ENCODE data around the gene TLCD4.
"Not testable (repeated sequence)": the region's sequence is repeated elsewhere in the genome, so short reads cannot be mapped to it uniquely, and the experiment has no call there.

Gene TLCD4

DNA sequence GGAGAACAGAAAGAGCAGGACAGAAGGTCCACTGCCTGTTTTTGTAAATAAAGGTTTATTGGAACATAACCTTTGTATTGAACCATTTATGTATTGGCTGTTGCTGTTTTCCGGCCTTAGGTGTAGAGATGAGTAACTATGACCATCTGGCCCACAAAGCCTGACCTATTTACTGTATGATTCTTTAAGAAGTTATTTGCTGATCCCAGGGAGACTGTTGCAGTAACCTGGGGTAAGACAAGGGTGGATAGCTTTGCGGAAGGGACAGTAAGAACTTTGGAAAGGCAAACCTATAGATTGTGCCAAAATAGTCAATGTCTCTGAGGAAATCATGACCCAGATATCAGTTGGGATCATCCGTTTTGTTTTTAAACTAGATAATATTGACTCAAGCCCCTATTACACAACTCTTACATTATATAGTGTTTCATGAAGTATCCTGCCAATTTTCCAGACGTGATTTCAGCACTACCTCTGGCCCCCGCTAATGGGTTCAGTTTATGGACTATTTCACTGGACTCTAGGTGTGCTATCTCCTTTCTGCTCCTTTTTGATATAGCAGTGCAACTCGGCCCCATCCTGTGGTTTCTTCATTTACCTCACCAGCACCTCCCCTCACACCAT lies 20.8 kb upstream of the TLCD4 start:
- DNase-seq = no peak

- no peak for DNase-seq
Observed at GRCh38 chr1:95097426-95097825, 19.7 kb upstream of the TLCD4 start.

- DNase-seq = no peak
Observed at GRCh38 chr1:95098196-95098595, 19.0 kb upstream of the TLCD4 start.

DNA sequence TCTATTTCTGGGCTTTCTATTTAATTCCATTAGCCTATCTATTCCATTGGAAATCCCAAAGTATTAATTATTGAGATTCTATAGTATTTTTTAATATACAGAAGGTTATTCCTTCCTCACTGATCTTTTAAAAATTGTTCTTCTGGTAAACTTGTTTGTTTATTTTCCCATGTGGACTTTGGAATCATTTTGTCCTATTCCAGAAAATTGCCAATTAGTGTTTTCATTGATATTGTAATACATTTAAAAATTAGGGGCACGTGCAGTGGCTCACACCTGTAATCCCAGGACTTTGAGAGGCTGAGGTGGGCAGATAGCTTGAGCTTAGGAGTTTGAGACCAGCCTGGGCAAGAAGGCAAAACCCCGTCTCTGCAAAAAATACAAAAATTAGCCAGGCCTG lies 8.4 kb upstream of the TLCD4 start:
- no peak for DNase-seq

- no peak for DNase-seq
Observed at GRCh38 chr1:95111014-95111413, 6.1 kb upstream of the TLCD4 start.

- DNase-seq = no peak
Observed at GRCh38 chr1:95113684-95114083, 3.5 kb upstream of the TLCD4 start.

DNA sequence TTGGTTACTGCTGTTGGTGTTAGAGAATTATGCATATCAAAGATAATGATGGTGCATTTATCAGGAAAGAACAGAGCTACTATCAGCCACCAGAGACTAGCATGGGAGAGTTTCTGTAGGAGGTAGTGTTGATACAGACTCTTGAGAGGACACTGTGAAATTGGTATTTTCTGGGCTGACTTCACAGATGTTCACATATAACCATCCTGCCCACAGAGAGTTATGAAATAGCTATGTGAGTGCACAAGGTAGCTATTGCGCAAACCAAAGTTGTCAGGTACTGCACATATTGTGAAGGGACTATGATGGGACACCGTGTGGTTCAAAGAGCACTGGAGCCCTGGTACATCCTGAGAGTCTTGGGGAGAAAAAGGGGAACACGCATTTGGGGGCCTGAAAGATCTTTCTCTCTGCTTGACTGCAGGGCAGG lies 1.4 kb upstream of the TLCD4 start:
- DNase-seq = no peak

DNA sequence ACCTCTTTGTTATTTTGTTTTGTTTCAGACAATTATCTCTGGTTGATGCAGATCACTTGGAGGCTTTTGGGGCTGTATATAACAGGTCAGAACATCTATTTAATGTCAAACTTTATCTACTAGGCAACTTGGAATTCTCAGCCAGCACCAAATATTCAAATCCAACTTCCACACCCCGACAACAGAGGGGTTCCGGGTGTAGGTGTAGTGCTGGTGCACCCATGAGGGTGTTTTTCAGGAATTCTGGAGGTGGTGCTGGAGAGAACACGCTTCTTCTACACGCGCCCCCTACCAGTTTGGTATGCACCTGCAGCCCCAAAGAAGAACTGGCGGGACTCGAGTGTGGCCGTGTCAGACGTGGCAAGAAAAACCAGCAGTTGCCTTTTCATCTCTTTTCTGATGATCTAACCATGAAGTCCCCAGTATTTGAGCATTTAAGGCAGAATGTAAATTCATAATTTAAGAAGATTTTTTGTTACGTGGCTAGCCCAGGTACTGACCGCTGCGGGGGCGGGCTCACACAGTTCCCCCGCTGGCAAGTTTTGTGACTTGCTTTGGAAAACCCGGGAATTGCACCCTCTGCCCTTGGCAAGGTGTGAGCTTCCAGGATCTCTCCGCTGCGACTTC lies 462 bp upstream of the TLCD4 start:
- peak; percentile 72 for DNase-seq

- DNase-seq = no peak
Observed at GRCh38 chr1:95118067-95118499, 928 bp downstream of the TLCD4 start.

DNA sequence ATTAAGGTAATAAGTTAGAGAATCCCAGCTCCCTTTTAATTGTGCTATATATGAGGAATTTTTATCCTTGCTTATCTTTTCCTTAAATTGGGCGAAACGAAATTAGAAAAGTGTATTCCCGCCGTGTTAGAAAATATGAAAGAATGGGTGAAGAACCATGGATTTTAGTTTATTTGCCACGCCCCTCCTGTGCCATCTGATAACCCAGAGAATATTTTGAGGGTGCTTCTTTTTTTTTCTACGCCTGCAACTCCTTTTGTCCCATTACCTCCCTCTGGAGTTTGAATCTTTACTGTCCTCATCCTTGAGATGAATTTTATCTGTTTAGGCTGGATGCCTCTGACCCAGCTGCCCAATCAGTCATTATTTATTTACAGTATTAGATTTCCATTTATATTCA lies 1.6 kb downstream of the TLCD4 start:
- DNase-seq = no peak

GRCh38 chr1:95119273-95119672 lies 2.1 kb downstream of the TLCD4 start:
- no peak for DNase-seq

DNA sequence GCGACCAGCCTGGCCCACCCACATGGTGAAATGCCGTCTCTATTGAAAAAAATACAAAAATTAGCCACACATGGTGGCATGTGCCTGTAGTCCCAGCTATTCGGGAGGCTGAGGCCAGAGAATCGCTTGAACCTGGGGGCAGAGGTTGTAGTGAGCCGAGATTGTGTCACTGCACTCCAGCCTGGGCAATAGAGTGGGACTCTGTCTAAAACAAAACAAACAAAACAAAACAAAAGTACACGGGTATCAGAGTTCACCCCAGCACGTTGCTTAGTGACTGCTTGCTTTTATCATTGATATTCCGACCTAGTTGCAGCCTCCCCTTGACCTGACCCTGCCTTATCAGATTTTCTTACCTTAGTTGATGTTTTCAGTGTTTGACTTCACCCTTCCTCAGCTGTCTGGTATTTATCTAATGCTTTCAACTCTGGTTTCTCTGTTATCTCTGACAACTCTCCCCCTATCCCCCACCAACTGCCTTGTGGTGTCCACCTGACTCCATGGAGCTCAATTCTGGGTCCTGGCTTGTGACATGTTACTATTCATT lies 5.1 kb downstream of the TLCD4 start:
- no peak for DNase-seq

DNA sequence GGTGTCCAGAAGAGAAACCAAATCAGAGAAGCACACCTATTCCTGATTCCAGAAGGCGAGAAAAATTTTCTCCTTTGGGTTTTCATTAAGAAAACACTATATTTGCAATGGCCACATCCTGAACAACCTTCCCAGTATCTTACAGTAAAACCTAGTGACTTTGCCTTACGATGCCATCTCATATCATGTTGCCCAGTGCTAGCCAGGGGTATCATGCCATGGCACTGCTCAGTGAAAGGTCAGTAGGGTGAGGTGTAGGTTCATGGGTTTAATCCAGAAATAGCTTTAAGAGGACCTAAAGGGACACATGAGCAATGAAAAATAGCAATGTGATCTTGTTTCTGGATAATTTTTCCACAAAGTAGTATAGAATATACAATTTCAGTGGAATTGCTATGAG lies 7.2 kb downstream of the TLCD4 start:
- no peak for DNase-seq

- no peak for DNase-seq
Observed at GRCh38 chr1:95126366-95126765, 9.2 kb downstream of the TLCD4 start.

GRCh38 chr1:95126846-95127245 lies 9.7 kb downstream of the TLCD4 start:
- no peak for DNase-seq

DNA sequence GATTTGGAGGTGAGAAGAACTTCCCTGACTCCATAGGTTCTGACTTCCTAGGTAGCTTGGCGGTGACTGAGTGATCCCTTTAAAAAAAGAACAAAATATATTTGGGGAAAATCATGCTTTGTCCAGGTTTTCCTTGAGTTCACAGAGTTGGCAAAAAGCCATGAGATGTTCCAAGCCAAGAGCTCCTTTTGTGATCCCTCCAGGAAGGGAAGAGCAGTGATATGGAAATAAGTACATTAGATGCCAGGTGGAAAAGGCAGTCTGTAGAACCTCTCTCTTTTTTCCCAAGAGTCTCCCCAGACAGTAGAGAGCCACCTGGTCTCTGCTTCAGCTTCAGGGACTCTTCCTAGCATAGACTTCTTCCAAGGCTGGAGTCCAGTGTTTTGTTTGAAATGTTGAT lies 10.2 kb downstream of the TLCD4 start:
- DNase-seq = no peak

DNA sequence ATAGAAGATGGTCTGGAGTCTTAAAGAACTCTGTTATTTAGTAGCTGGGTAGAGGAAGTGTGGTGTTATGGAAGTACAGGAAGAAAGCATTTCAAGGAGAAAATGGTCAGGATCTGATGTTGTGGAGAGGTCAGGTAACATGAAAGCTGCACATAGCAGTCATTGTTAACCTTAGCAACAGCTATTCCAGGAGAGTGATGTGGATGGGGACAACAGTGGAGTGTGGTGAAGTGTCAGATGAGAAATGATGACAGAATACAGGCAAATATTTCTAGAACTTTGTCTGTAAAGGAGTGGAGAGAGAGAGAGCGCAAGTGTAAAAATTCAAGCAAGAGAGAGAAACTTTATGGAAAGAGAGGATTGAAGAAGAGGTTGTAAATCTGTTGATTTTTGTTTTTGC lies 15.6 kb downstream of the TLCD4 start:
- no peak for DNase-seq

DNA sequence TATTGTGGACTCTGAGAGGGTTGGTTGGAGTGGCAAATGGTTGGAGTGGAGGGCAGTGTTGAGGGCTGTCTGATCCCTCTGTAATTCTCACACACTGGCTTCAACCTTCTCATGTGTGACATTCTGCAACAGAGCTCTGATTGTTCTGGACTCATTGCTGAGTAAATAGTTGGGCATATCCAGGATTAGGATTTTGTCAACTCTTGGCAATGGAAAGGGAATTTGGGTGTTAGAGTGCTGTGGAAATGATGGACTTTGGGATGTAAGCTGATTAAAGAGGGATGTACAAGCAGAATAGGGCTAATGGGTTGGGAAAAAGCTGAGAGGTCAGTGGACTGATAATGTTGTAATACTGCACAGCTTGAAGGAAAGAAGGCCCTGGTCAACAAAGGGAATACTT lies 16.5 kb downstream of the TLCD4 start:
- no peak for DNase-seq

GRCh38 chr1:95138223-95138622 lies 21.1 kb downstream of the TLCD4 start:
- no peak for DNase-seq

- no peak for DNase-seq
Observed at GRCh38 chr1:95139039-95139438, 21.9 kb downstream of the TLCD4 start.

GRCh38 chr1:95140791-95141190 lies 23.6 kb downstream of the TLCD4 start:
- no peak for DNase-seq

DNA sequence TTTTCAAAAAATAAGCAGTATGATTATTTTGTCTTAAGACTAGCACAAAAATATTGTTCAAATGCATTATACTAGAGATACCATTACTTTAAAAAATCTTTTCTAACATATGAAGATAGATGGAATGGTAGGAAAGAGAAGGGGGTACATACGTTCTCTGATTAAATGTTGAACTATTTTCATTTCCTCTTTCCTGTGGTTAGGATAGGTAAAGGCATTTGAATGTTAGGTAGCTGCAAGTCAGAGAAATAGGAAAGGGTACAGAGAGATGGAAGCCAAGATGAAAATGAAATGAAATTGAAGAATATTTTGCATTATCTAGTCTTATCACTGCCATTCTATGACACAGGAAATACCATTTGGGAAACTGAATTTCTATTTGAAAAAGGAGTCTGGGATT lies 28.3 kb downstream of the TLCD4 start:
- DNase-seq = no peak

DNA sequence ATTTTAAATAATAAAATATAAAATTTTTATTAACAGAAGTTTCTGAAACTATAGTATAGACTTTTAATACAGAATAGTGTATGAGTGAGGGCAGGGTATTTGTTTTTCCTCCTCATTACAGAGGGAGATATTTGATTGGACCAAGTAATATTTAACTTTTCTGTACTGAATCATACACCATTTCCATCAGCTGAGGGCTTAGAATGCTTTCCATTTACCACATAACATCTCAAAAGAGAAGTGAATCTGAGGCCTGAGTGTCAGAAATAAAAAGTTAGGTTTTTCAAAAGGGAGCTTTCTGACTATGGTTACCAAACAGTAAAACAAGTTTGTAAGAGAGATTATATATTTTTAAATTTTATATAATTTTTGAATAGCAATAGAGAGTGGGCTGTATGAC lies 29.5 kb downstream of the TLCD4 start:
- no peak for DNase-seq

DNA sequence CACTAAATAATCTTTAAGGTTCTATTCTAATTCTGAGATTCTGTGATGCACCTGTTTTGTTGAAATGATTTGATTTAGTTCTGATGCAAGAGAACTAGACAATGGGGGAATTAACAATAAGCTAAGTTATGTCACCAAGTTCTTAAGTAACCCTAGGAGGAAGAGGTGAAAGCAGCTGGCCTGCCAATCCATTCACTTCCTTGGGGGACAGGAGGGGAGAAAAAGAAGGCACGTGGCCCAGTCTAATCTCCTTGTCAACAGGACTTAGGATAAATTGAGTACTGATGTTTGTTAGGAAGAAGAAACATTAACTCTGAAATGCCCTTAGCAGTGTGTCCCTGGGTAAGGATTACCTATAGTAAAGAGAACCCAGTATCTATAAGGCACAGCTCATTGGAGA lies 36.9 kb downstream of the TLCD4 start:
- no peak for DNase-seq

GRCh38 chr1:95165569-95165968 lies 48.4 kb downstream of the TLCD4 start:
- not testable (repeated sequence) for DNase-seq
